Transverse colon (tissue), 4 donors: ENCODE results near the gene CD40LG. TPM values are rescaled to one million over a fixed set of nuclear protein-coding genes. Genes with fewer than 3 reads are reported as not detected.

Source experiments
- DNase-seq: peaks from one replicate; pipeline ENCODE4 v3.0.0-alpha.2; 2019
- H3K27ac ChIP-seq, 4 donors: fragments of 200-600 bp; sonication (generic); 2 replicates each; pipeline ENCODE4 v1.5.1; 2016 to 2018; ENCODE audit warnings: inconsistent platforms in 4 of 4
- H3K27me3 ChIP-seq: fragments of 200-600 bp; sonication (generic); 2 replicates; pipeline ENCODE4 v1.5.1; 2017; ENCODE audit warnings: inconsistent platforms
- H3K36me3 ChIP-seq, 4 donors: fragments of 200-600 bp; sonication (generic); 2 replicates each; pipeline ENCODE4 v1.5.1; 2017 to 2019; ENCODE audit warnings: inconsistent platforms in 4 of 4
- H3K4me1 ChIP-seq, 4 donors: fragments of 200-600 bp; sonication (generic); 2 replicates each; pipeline ENCODE4 v1.5.1; 2017 to 2020; ENCODE audit warnings: inconsistent platforms in 4 of 4
- H3K4me3 ChIP-seq, 4 donors: fragments of 200-600 bp; sonication (generic); 1 replicate in 1 of 4; 2 replicates in 3 of 4; pipeline versions ENCODE4 v1.5.1 to v1.6.1; 2017 to 2019; ENCODE audit warnings: inconsistent platforms in 4 of 4
- H3K9me3 ChIP-seq, 2 donors: fragments of 200-600 bp; sonication (generic); 2 replicates each; pipeline ENCODE4 v1.5.1; 2017 to 2019; ENCODE audit warnings: inconsistent platforms in 2 of 2
- EP300 ChIP-seq: sonication (generic); formaldehyde crosslinking; IDR thresholded peaks from one replicate; pipeline ENCODE4 v1.6.1; 2017; ENCODE audit warnings: antibody characterized with exemption, low read depth
- POLR2A ChIP-seq: fragments of 450-650 bp; IDR thresholded peaks from one replicate; pipeline ENCODE4 v1.6.1; 2016; ENCODE audit warnings: antibody characterized with exemption, mild to moderate bottlenecking, moderate library complexity
- POLR2AphosphoS5 ChIP-seq, 3 donors: sonication (generic); formaldehyde crosslinking; IDR thresholded peaks; one replicate each; pipeline ENCODE4 v1.6.1; 2016; ENCODE audit warnings: antibody characterized with exemption in 3 of 3
- WGBS, 2 donors: methylation state at CpG; one replicate each; pipeline ENCODE4 v1.1.5; 2018; ENCODE audit warnings: low coverage in 1 of 2; 5-methylcytosine and 5-hydroxymethylcytosine counted together
- in situ Hi-C, 4 donors: fragments of 200-750 bp; cut with MboI; loops; one replicate each; pipeline versions ENCODE4 v1.15.0 to v1.15.1; 2017; ENCODE audit warnings: low sequenced_read_pairs in 3 of 4, low pct_ligation_motif_present in 1 of 4, low pct_unique_long_range_greater_than_20kb in 1 of 4
- intact Hi-C: fragments of 100-400 bp; cut with DNase I; formaldehyde crosslinking; loops from one replicate; pipeline ENCODE4 v1.15.1; 2023; ENCODE audit warnings: low total_unique reads
- total RNA-seq, 4 donors: library from RNA; depleted of rRNA; stranded (reverse); fragments of >200 nt; gene quantifications; one replicate each; pipeline ENCODE4 v1.1.0, GENCODE V29; 2016
- TF ChIP-seq, protein P1 (sequence below), 5 experiments: fragments of 200-600 bp in 3 of 5; fragments of 450-650 bp in 2 of 5; sonication (generic) in 3 of 5; IDR thresholded peaks; 1 replicate in 2 of 5; 2 replicates in 3 of 5; pipeline ENCODE4 v1.5.1; 2016 to 2017; ENCODE audit warnings: antibody characterized with exemption in 5 of 5, inconsistent platforms in 3 of 5, mild to moderate bottlenecking in 2 of 5, moderate library complexity in 1 of 5

Gene CD40LG
- total RNA-seq, 4 donors from 2014 or later = 0.64 TPM; not detected in 3

- intact Hi-C loops (no loop called here), in situ Hi-C loops (no loop called here)
- H3K36me3 ChIP-seq = no peaks in the 10 kb centered on the region
- 95% methylated on average over 3 of the region's 3 CpGs; no CpG with 5 or more reads in 1 of the 2 donors for WGBS, 2 donors
- no peaks in the 10 kb centered on the region for H3K27me3 ChIP-seq
- TF ChIP-seq EP300 = no peak
- TF ChIP-seq, protein P1, sequence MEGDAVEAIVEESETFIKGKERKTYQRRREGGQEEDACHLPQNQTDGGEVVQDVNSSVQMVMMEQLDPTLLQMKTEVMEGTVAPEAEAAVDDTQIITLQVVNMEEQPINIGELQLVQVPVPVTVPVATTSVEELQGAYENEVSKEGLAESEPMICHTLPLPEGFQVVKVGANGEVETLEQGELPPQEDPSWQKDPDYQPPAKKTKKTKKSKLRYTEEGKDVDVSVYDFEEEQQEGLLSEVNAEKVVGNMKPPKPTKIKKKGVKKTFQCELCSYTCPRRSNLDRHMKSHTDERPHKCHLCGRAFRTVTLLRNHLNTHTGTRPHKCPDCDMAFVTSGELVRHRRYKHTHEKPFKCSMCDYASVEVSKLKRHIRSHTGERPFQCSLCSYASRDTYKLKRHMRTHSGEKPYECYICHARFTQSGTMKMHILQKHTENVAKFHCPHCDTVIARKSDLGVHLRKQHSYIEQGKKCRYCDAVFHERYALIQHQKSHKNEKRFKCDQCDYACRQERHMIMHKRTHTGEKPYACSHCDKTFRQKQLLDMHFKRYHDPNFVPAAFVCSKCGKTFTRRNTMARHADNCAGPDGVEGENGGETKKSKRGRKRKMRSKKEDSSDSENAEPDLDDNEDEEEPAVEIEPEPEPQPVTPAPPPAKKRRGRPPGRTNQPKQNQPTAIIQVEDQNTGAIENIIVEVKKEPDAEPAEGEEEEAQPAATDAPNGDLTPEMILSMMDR (IDR thresholded peaks at IDR 0.05) = no peak
- no peak for TF ChIP-seq POLR2AphosphoS5 (IDR thresholded peaks at IDR 0.05)
- no peak for TF ChIP-seq POLR2A
- H3K4me3 ChIP-seq = no peak overlapping the region
- no peak overlapping the region for H3K27ac ChIP-seq
- H3K9me3 ChIP-seq = no peaks in the 10 kb centered on the region
- no peak for DNase-seq
- no peaks in the 10 kb centered on the region for H3K4me1 ChIP-seq
Measured at GRCh38 chrX:136650811-136651210, 2.9 kb downstream of the CD40LG start.

GRCh38 chrX:136652822-136653723, 5.1 kb downstream of the CD40LG start:
- no peaks in the 10 kb centered on the region for H3K9me3 ChIP-seq
- intact Hi-C loops = no loop called here
- 20 to 70% methylated on average over 1 to 6 of the region's 6 CpGs for WGBS, 2 donors
- no peak overlapping the region for H3K4me3 ChIP-seq
- TF ChIP-seq POLR2AphosphoS5 (IDR thresholded peaks at IDR 0.05) (no peak), EP300 (no peak)
- TF ChIP-seq, protein P1 (IDR thresholded peaks at IDR 0.05) = no peak
- H3K36me3 ChIP-seq = no peaks in the 10 kb centered on the region
- no peak for DNase-seq
- H3K27ac ChIP-seq = no peak overlapping the region
- no peaks in the 10 kb centered on the region for H3K27me3 ChIP-seq
- in situ Hi-C loops = no loop called here
- no peaks in the 10 kb centered on the region for H3K4me1 ChIP-seq

GRCh38 chrX:136656361-136656964, 8.5 kb downstream of the CD40LG start:
- no peaks in the 10 kb centered on the region for H3K4me1 ChIP-seq
- 77% methylated on average over 5 of the region's 5 CpGs; no CpG with 5 or more reads in 1 of the 2 donors for WGBS, 2 donors
- DNase-seq = no peak
- in situ Hi-C loops (no loop called here), intact Hi-C loops (no loop called here)
- no peaks in the 10 kb centered on the region for H3K36me3 ChIP-seq
- no peak overlapping the region for H3K4me3 ChIP-seq
- H3K27me3 ChIP-seq = no peaks in the 10 kb centered on the region
- H3K9me3 ChIP-seq = no peaks in the 10 kb centered on the region
- no peak overlapping the region for H3K27ac ChIP-seq
- TF ChIP-seq EP300 (no peak), POLR2A (no peak)
- TF ChIP-seq, protein P1 (IDR thresholded peaks at IDR 0.05) = no peak

- H3K9me3 ChIP-seq = no peaks in the 10 kb centered on the region
- no peak for DNase-seq
- H3K4me3 ChIP-seq = no peak overlapping the region
- no peak for TF ChIP-seq EP300
- TF ChIP-seq POLR2A = no peak
- TF ChIP-seq, protein P1 (IDR thresholded peaks at IDR 0.05) = no peak
- no peak for TF ChIP-seq POLR2AphosphoS5 (IDR thresholded peaks at IDR 0.05)
- in situ Hi-C loops (no loop called here), intact Hi-C loops (no loop called here)
- no peaks in the 10 kb centered on the region for H3K27me3 ChIP-seq
- 85% methylated on average over 5 of the region's 5 CpGs; no CpG with 5 or more reads in 1 of the 2 donors for WGBS, 2 donors
- H3K36me3 ChIP-seq = no peaks in the 10 kb centered on the region
- no peaks in the 10 kb centered on the region for H3K4me1 ChIP-seq
- H3K27ac ChIP-seq = no peak overlapping the region
Measured at GRCh38 chrX:136658151-136658550, 10.2 kb downstream of the CD40LG start.
